Measurements from ENCODE around the gene NTSR2.

NTSR2 gene

GRCh38 chr2:11618708-11619062 is 51.3 kb downstream of the NTSR2 start:
- Histone ChIP-seq H2AFZ (ENCODE audit: low read length) (no peak overlapping the region), H3K27me3 (ENCODE audit: insufficient read depth, low read length) (no peaks in the 10 kb centered on the region), H3K36me3 (ENCODE audit: insufficient read depth, low read length) (no peaks in the 10 kb centered on the region; the same call in 1 of the 2 replicates), H3K9ac (ENCODE audit: low read length) (no peak overlapping the region), H3K27ac (ENCODE audit: low read depth, low read length, poor library complexity, severe bottlenecking) (no peak overlapping the region), H3K9me3 (ENCODE audit: low read length) (no peaks in the 10 kb centered on the region), H3K4me2 (ENCODE audit: low read length) (no peak overlapping the region), H3K4me3 (ENCODE audit: low read depth, low read length, poor library complexity, severe bottlenecking) (no peak overlapping the region), H3F3A (ENCODE audit: insufficient read depth, low read length) (no peaks in the 10 kb centered on the region), H3K9me2 (ENCODE audit: low read depth, low read length) (no peaks in the 10 kb centered on the region), H4K20me1 (ENCODE audit: insufficient read depth, low read length) (no peaks in the 10 kb centered on the region), H3K79me2 (ENCODE audit: insufficient read depth, low read length) (no peaks in the 10 kb centered on the region), H3K4me1 (ENCODE audit: insufficient read depth, low read length, severe bottlenecking) (no peaks in the 10 kb centered on the region)
- no peak for TF ChIP-seq EZH2 (IDR thresholded peaks at IDR 0.05; ENCODE audit: borderline replicate concordance, low read length)
- no peak for TF ChIP-seq CTCF (IDR thresholded peaks at IDR 0.05; ENCODE audit: low read length)

GRCh38 chr2:11617984-11618707 is 51.8 kb downstream of the NTSR2 start:
- no peak overlapping the region for H3K9ac ChIP-seq (ENCODE audit: low read length)
- H3K27ac ChIP-seq (ENCODE audit: low read depth, low read length, poor library complexity, severe bottlenecking), result no peak overlapping the region
- H4K20me1 ChIP-seq (ENCODE audit: insufficient read depth, low read length), result no peaks in the 10 kb centered on the region
- H3K4me3 ChIP-seq (ENCODE audit: low read depth, low read length, poor library complexity, severe bottlenecking), result no peak overlapping the region
- H3K79me2 ChIP-seq (ENCODE audit: insufficient read depth, low read length), result no peaks in the 10 kb centered on the region
- no peaks in the 10 kb centered on the region for H3K4me1 ChIP-seq (ENCODE audit: insufficient read depth, low read length, severe bottlenecking)
- H3F3A ChIP-seq (ENCODE audit: insufficient read depth, low read length), result no peaks in the 10 kb centered on the region
- TF ChIP-seq CTCF (IDR thresholded peaks at IDR 0.05; ENCODE audit: low read length) (no peak), EZH2 (IDR thresholded peaks at IDR 0.05; ENCODE audit: borderline replicate concordance, low read length) (no peak)
- no peaks in the 10 kb centered on the region for H3K9me2 ChIP-seq (ENCODE audit: low read depth, low read length)
- H3K27me3 ChIP-seq (ENCODE audit: insufficient read depth, low read length), result no peaks in the 10 kb centered on the region
- no peak overlapping the region for H3K4me2 ChIP-seq (ENCODE audit: low read length)
- no peaks in the 10 kb centered on the region; the same call in 1 of the 2 replicates for H3K36me3 ChIP-seq (ENCODE audit: insufficient read depth, low read length)
- H2AFZ ChIP-seq (ENCODE audit: low read length), result no peak overlapping the region
- H3K9me3 ChIP-seq (ENCODE audit: low read length), result no peaks in the 10 kb centered on the region

- Histone ChIP-seq H3K79me2 (ENCODE audit: insufficient read depth, low read length) (no peaks in the 10 kb centered on the region), H4K20me1 (ENCODE audit: insufficient read depth, low read length) (no peaks in the 10 kb centered on the region), H3F3A (ENCODE audit: insufficient read depth, low read length) (no peaks in the 10 kb centered on the region), H3K9me2 (ENCODE audit: low read depth, low read length) (no peaks in the 10 kb centered on the region), H3K4me1 (ENCODE audit: insufficient read depth, low read length, severe bottlenecking) (no peaks in the 10 kb centered on the region), H2AFZ (ENCODE audit: low read length) (no peak overlapping the region), H3K27ac (ENCODE audit: low read depth, low read length, poor library complexity, severe bottlenecking) (no peak overlapping the region), H3K36me3 (ENCODE audit: insufficient read depth, low read length) (no peaks in the 10 kb centered on the region), H3K9me3 (ENCODE audit: low read length) (no peaks in the 10 kb centered on the region), H3K9ac (ENCODE audit: low read length) (no peak overlapping the region), H3K4me3 (ENCODE audit: low read depth, low read length, poor library complexity, severe bottlenecking) (no peak overlapping the region), H3K27me3 (ENCODE audit: insufficient read depth, low read length) (no peaks in the 10 kb centered on the region), H3K4me2 (ENCODE audit: low read length) (no peak overlapping the region)
- no peak for TF ChIP-seq CTCF (IDR thresholded peaks at IDR 0.05; ENCODE audit: low read length)
- TF ChIP-seq EZH2 (IDR thresholded peaks at IDR 0.05; ENCODE audit: borderline replicate concordance, low read length), result no peak
Measured at GRCh38 chr2:11617527-11617926, 52.5 kb downstream of the NTSR2 start.

Measured in OCI-LY1 (cell line).